KG1 (cell line): Measurements from ENCODE around the gene SCAANT1.

Experiments
- DNase-seq: peaks from one replicate; lab custom pipeline; 2025; lab: John Stamatoyannopoulos, UW

Gene SCAANT1

GRCh38 chr3:63900459-63900858, 11.7 kb downstream of the SCAANT1 start:
- DNase-seq, result no peak

- no peak for DNase-seq
Measured at GRCh38 chr3:63900010-63900409, 12.2 kb downstream of the SCAANT1 start.

GRCh38 chr3:63896332-63897030, 15.7 kb downstream of the SCAANT1 start:
- no peak for DNase-seq

- DNase-seq, result no peak
Measured at GRCh38 chr3:63895422-63896189, 16.6 kb downstream of the SCAANT1 start.

GRCh38 chr3:63892773-63893352, 19.3 kb downstream of the SCAANT1 start:
- no peak for DNase-seq

- DNase-seq, result no peak
Measured at GRCh38 chr3:63891518-63891917, 20.7 kb downstream of the SCAANT1 start.

GRCh38 chr3:63886858-63887257, 25.3 kb downstream of the SCAANT1 start:
- DNase-seq, result no peak

- DNase-seq, result no peak
Measured at GRCh38 chr3:63880653-63881052, 31.5 kb downstream of the SCAANT1 start.

GRCh38 chr3:63878394-63879060, 33.7 kb downstream of the SCAANT1 start:
- no peak for DNase-seq

- DNase-seq, result no peak
Measured at GRCh38 chr3:63877737-63878393, 34.3 kb downstream of the SCAANT1 start.

- DNase-seq, result no peak
Measured at GRCh38 chr3:63876260-63876659, 35.9 kb downstream of the SCAANT1 start.

GRCh38 chr3:63875510-63875909, 36.7 kb downstream of the SCAANT1 start:
- no peak for DNase-seq

- DNase-seq, result no peak
Measured at GRCh38 chr3:63874769-63875168, 37.4 kb downstream of the SCAANT1 start.

GRCh38 chr3:63872135-63872924, 39.9 kb downstream of the SCAANT1 start:
- no peak for DNase-seq

GRCh38 chr3:63870615-63871005, 41.6 kb downstream of the SCAANT1 start:
- no peak for DNase-seq

- no peak for DNase-seq
Measured at GRCh38 chr3:63869940-63870614, 42.1 kb downstream of the SCAANT1 start.

- no peak for DNase-seq
Measured at GRCh38 chr3:63867225-63867624, 45.0 kb downstream of the SCAANT1 start.

GRCh38 chr3:63864965-63865327, 47.2 kb downstream of the SCAANT1 start:
- no peak for DNase-seq

GRCh38 chr3:63864008-63864964, 47.9 kb downstream of the SCAANT1 start:
- peak; percentile 78 for DNase-seq
